Heart right ventricle (tissue), 16 donors: Measurements from ENCODE around the gene IL9R. TPM values are rescaled to one million over a fixed set of nuclear protein-coding genes. Genes with fewer than 3 reads are reported as not detected.
"Not testable (repeated sequence)": the region's sequence is repeated elsewhere in the genome, so short reads cannot be mapped to it uniquely, and the experiment has no call there.

Source experiments
- ATAC-seq, 8 donors: fragments of 200-7000 bp; cut with Tn5 transposase; one replicate each; pipeline ENCODE4 v1.9.1; 2020; ENCODE audit warnings: mild to moderate bottlenecking in 8 of 8, moderate library complexity in 8 of 8, moderate number of reproducible peaks in 1 of 8
- DNase-seq, 2 donors: peaks; one replicate each; pipeline ENCODE4 v3.0.0-alpha.2; 2020
- H3K27ac ChIP-seq, 10 donors: fragments of 200-600 bp; sonication (generic) in 2 of 10; one replicate each; pipeline versions ENCODE4 v1.5.0 to v1.8.0; 2020 to 2022; ENCODE audit warnings: mild to moderate bottlenecking in 3 of 10
- H3K27me3 ChIP-seq, 7 donors: fragments of 200-600 bp; one replicate each; pipeline ENCODE4 v1.8.0; 2021 to 2022; ENCODE audit warnings: mild to moderate bottlenecking in 2 of 7
- H3K36me3 ChIP-seq, 9 donors: fragments of 200-600 bp; sonication (generic) in 1 of 9; one replicate each; pipeline versions ENCODE4 v1.5.0 to v1.8.0; 2020 to 2022; ENCODE audit warnings: mild to moderate bottlenecking in 2 of 9
- H3K4me1 ChIP-seq, 9 donors: fragments of 200-600 bp; sonication (generic) in 1 of 9; one replicate each; pipeline versions ENCODE4 v1.5.0 to v1.8.0; 2020 to 2022; ENCODE audit warnings: mild to moderate bottlenecking in 4 of 9
- H3K4me3 ChIP-seq, 10 donors: fragments of 200-600 bp; sonication (generic) in 2 of 10; one replicate each; pipeline versions ENCODE4 v1.5.0 to v1.8.0; 2020 to 2022; ENCODE audit warnings: mild to moderate bottlenecking in 7 of 10, moderate library complexity in 2 of 10
- H3K9me3 ChIP-seq, 11 donors: fragments of 200-600 bp in 10 of 11; sonication (generic) in 2 of 11; one replicate each; pipeline versions ENCODE4 v1.5.0 to v1.8.0; 2013 to 2022; ENCODE audit warnings: mild to moderate bottlenecking in 2 of 11, control low read depth in 1 of 11, moderate library complexity in 1 of 11
- CTCF ChIP-seq, 9 donors: fragments of 200-600 bp; sonication (generic) in 2 of 9; IDR thresholded peaks; one replicate each; pipeline versions ENCODE4 v1.5.0 to v1.8.0; 2021 to 2022; ENCODE audit warnings: antibody characterized with exemption in 9 of 9, mild to moderate bottlenecking in 5 of 9, moderate library complexity in 1 of 9
- WGBS, 2 donors: extraction: QIAGEN DNeasy Blood & Tissue Kit; methylation state at CpG; one replicate each; pipeline ENCODE4 v1.1.7; 2013; ENCODE audit warnings: inconsistent platforms in 1 of 2; 5-methylcytosine and 5-hydroxymethylcytosine counted together
- intact Hi-C, 10 donors: fragments of 100-400 bp; cut with DNase I; formaldehyde crosslinking; loops; one replicate each; pipeline versions ENCODE4 v1.11.1 to v1.14.2; 2022
- polyA plus RNA-seq, 2 donors: library from polyadenylated mRNA; stranded (reverse); fragments of 200-250 nt; gene quantifications; one replicate each; pipeline ENCODE4 v1.2.3, GENCODE V29; 2013
- total RNA-seq, 10 donors: library from RNA; stranded (reverse); fragmentation: NEBNext Ultra II Directional in 3 of 10; extraction: Animal tissue kit (Norgen Biotek cat#: 25700) in 3 of 10; gene quantifications; one replicate each; pipeline versions ENCODE4 v1.2.1 to v1.2.4, GENCODE V29; 2021 to 2023
- donor health status: Arrhythmogenic right ventricular cardiomyopathy.
- donor health status: ischemic (EF 13 %, LVEDD 7.1; RV severe dilation, severe dysfunction).
- donor health status: healthy with polysubstance abuse.
- donor health status: DM: no; HTN: yes; CAD: no.
- donor health status: DM: no; HTN: no; CAD: no.
- donor health status: ischemic (EF 25% LVEDD 6.9; RV normal size, moderate dysfunction).
- donor health status: ischemic (EF 25% LVEDD 5.7; RV mildly dilated, moderate dysfunction).
- donor health status: healthy.
- donor health status: DM: yes; HTN: yes; CAD: no.
- donor health status: Ischemic cardiomyopathy.
- donor health status: ischemic (EF 35%, LVEDD 5.7; RV mildly dilated, moderate dysfunction).
- donor health status: nonischemic (EF 11% LVEDD 7.7; RV severe dilation, severe dysfunction).
- donor health status: DM: yes; HTN: yes; CAD: no.
- donor health status: PGD.
- donor health status: ischemic (EF 29% LVEDD 5.4; RV normal size, mild dysfunction).
- donor health status: nonischemic (EF 23%, LVEDD 6.1; RV moderate dilation, normal function).

IL9R gene
- total and polyA plus RNA-seq, 12 donors = 0.15 to 0.32 TPM; not detected in 10

- 21 to 31% methylated on average over 1 of the region's 1 CpG for WGBS, 2 donors
- Histone ChIP-seq H3K27ac (no peak overlapping the region), H3K4me3 (no peak overlapping the region), H3K4me1 (no peaks in the 10 kb centered on the region), H3K36me3 (no peaks in the 10 kb centered on the region), H3K27me3 (peaks cover 0 to 6% (median 0%) of the 10 kb centered on the region in 7 donors), H3K9me3 (peaks cover 0 to 26% (median 8%) of the 10 kb centered on the region in 11 donors)
- TF ChIP-seq CTCF (IDR thresholded peaks at IDR 0.05) = no peak
- intact Hi-C loops = no loop called here
- ATAC-seq = no peak
- DNase-seq = no peak
These were observed 29.2 kb upstream of the IL9R start for GRCh38 chrX:155968326-155968661.

GRCh38 chrX:155968791-155969190, 28.7 kb upstream of the IL9R start:
- 36 to 39% methylated on average over 5 of the region's 5 CpGs for WGBS, 2 donors
- peaks cover 0 to 21% (median 5%) of the 10 kb centered on the region in 11 donors for H3K9me3 ChIP-seq
- no peak for DNase-seq
- no peaks in the 10 kb centered on the region for H3K4me1 ChIP-seq
- H3K36me3 ChIP-seq = no peaks in the 10 kb centered on the region
- no peak overlapping the region for H3K27ac ChIP-seq
- no peak for TF ChIP-seq CTCF (IDR thresholded peaks at IDR 0.05)
- intact Hi-C loops = no loop called here
- ATAC-seq = no peak
- no peak overlapping the region for H3K4me3 ChIP-seq
- peaks cover 0 to 6% (median 0%) of the 10 kb centered on the region in 7 donors for H3K27me3 ChIP-seq

GRCh38 chrX:155971658-155972057, 25.8 kb upstream of the IL9R start:
- intact Hi-C loops, H3K36me3 ChIP-seq, H3K4me3 ChIP-seq, H3K4me1 ChIP-seq, H3K27me3 ChIP-seq, ATAC-seq, DNase-seq, H3K9me3 ChIP-seq, H3K27ac ChIP-seq: not testable (repeated sequence)
- 63 to 64% methylated on average over 5 of the region's 5 CpGs for WGBS, 2 donors
- TF ChIP-seq CTCF (IDR thresholded peaks at IDR 0.05) = peak in 1 of 9 donors; percentile 14

GRCh38 chrX:155972241-155972640, 25.3 kb upstream of the IL9R start:
- H3K9me3 ChIP-seq = not testable (repeated sequence)
- WGBS, 2 donors = 73 to 75% methylated on average over 6 to 7 of the region's 7 CpGs

GRCh38 chrX:155983326-155983725, 14.2 kb upstream of the IL9R start:
- no peak overlapping the region for H3K4me3 ChIP-seq
- no peak overlapping the region for H3K27ac ChIP-seq
- TF ChIP-seq CTCF (IDR thresholded peaks at IDR 0.05) = no peak
- no peaks in the 10 kb centered on the region for H3K4me1 ChIP-seq
- ATAC-seq = no peak
- intact Hi-C loops = no loop called here
- H3K27me3 ChIP-seq = peaks cover 0 to 2% (median 0%) of the 10 kb centered on the region in 7 donors
- 63 to 67% methylated on average over 2 of the region's 2 CpGs for WGBS, 2 donors
- peaks cover 0 to 20% (median 6%) of the 10 kb centered on the region in 11 donors for H3K9me3 ChIP-seq
- no peak for DNase-seq
- no peaks in the 10 kb centered on the region for H3K36me3 ChIP-seq

More at GRCh38 chrX:155972241-155972640, 25.3 kb upstream of the IL9R start:
- H3K4me3 ChIP-seq, ATAC-seq, DNase-seq, H3K27me3 ChIP-seq, H3K4me1 ChIP-seq, H3K36me3 ChIP-seq, intact Hi-C loops, H3K27ac ChIP-seq: not testable (repeated sequence)
